SK-N-MC (cell line): Measurements from ENCODE around the gene SELENON.

Experiments used
- EZH2 ChIP-seq: fragments of 200-600 bp; sonication (generic); IDR thresholded peaks from one replicate; pipeline ENCODE4 v1.6.1; 2017; ENCODE audit warnings: antibody characterized with exemption
- FOXP2 ChIP-seq: optimal IDR thresholded peaks from 2 replicates; pipeline ENCODE3; 2011; ENCODE audit warnings: mild to moderate bottlenecking, moderate library complexity; ENCODE audit not compliant: insufficient read depth; ENCODE audit errors: extremely low read length, control extremely low read depth
- POLR2AphosphoS5 ChIP-seq: IDR thresholded peaks from 2 replicates; pipeline ENCODE4 v1.6.1; 2012; ENCODE audit warnings: mild to moderate bottlenecking, low read depth, low read length, borderline replicate concordance

DNA sequence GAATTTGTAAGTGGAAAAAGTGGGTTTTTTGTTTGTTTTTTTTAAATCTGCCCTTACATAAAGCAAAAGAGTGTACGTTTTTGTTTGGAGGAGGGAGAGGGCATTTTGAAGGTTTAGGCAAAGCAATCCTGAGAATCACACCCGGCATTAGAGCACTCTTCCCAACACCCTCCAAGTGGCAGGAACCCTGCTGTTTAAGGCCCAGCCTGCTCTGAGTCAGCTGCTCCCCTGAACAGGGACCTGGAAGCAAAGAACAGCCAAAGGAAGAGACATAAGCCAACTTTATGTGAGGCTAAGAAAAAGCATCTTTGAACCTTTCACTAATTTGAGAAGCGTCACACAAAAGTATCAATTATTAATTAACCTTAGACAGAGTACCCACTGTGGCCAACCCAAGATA is 36.7 kb downstream of the SELENON start:
- TF ChIP-seq EZH2 (no peak), POLR2AphosphoS5 (no peak), FOXP2 (no peak)
